ENCODE measurements around the gene TMEM38B. TPM values are rescaled to one million over a fixed set of nuclear protein-coding genes. Genes with fewer than 3 reads are reported as not detected.
"Not testable (repeated sequence)": the region's sequence is repeated elsewhere in the genome, so short reads cannot be mapped to it uniquely, and the experiment has no call there.

Gene TMEM38B
- total RNA-seq, 2 donors from 2014 or later = 0.66 to 21.3 TPM

DNA sequence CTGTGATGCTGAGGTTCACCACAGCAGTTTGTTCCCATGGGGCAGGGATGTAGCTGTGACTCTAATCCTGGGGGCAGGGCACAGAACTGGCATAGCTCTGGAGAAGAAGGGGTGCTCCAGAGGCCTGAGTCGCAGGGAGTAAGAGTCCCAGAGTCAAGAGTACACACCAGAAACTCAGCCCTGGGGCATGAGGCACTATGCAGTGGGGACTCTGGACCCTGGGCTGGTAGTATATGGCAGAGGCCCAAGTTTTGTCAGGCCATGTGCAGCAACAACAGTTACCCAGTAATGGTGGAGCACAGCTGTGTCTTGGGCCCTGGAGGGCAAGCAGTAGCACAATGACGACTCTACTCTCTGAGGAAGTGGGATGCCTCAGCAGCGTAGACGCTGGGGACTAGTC is 42.9 kb downstream of the TMEM38B start:
- Histone ChIP-seq H3K27ac (no peak overlapping the region), H3K27me3 (no peaks in the 10 kb centered on the region), H3K4me1 (no peaks in the 10 kb centered on the region), H3K9me3 (peaks cover 0 to 14% (median 0%) of the 10 kb centered on the region in 3 donors), H3K36me3 (replicated peaks in 1 of 2; ENCODE audit: insufficient read depth in 1 of 2, low read depth in 2 of 2) (no peaks in the 10 kb centered on the region), H3K4me3 (no peak overlapping the region)
- WGBS, 2 donors = 92 to 93% methylated on average over 4 of the region's 4 CpGs
- ATAC-seq (no peak), DNase-seq (no peak)
- TF ChIP-seq POLR2A (IDR thresholded peaks at IDR 0.05) = no peak
- no peak for TF ChIP-seq CTCF (IDR thresholded peaks at IDR 0.05)
- intact Hi-C loops (cut with DNase I) = loop anchor here (10.0 kb wide), 1 partner anchor 1792 kb away; no protein-coding TSS in a partner anchor

- DNase-seq (no peak), ATAC-seq (no peak)
- TF ChIP-seq POLR2A (IDR thresholded peaks at IDR 0.05) (no peak), CTCF (IDR thresholded peaks at IDR 0.05) (no peak)
- no peaks in the 10 kb centered on the region for H3K27me3 ChIP-seq
- H3K9me3 ChIP-seq = no peaks in the 10 kb centered on the region
- no peak overlapping the region for H3K27ac ChIP-seq
- intact Hi-C loops (cut with DNase I) = no loop called here
- H3K4me3 ChIP-seq = no peak overlapping the region
- no peaks in the 10 kb centered on the region for H3K4me1 ChIP-seq
- H3K36me3 ChIP-seq (replicated peaks in 1 of 2; ENCODE audit: insufficient read depth in 1 of 2, low read depth in 2 of 2) = no peaks in the 10 kb centered on the region
Measured at GRCh38 chr9:105742088-105742487, 47.7 kb downstream of the TMEM38B start.

DNA sequence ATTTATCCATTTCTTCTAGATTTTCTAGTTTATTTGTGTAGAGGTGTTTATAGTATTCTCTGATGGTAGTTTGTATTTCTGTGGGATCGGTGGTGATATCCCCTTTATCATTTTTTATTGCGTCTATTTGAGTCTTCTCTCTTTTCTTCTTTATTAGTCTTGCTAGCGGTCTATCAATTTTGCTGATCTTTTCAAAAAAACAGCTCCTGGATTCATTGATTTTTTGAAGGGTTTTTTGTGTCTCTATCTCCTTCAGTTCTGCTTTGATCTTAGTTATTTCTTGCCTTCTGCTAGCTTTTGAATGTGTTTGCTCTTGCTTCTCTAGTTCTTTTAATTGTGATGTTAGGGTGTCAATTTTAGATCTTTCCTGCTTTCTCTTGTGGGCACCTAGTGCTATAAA is 53.0 kb downstream of the TMEM38B start:
- ATAC-seq, H3K27ac ChIP-seq, DNase-seq: not testable (repeated sequence)

GRCh38 chr9:105751761-105752160 is 57.4 kb downstream of the TMEM38B start:
- no peaks in the 10 kb centered on the region for H3K27me3 ChIP-seq
- peaks cover 0 to 3% of the 10 kb centered on the region in 2 donors for H3K36me3 ChIP-seq (replicated peaks in 1 of 2; ENCODE audit: insufficient read depth in 1 of 2, low read depth in 2 of 2)
- WGBS, 2 donors = 96 to 97% methylated on average over 4 of the region's 4 CpGs
- intact Hi-C loops (cut with DNase I) = no loop called here
- H3K9me3 ChIP-seq = no peaks in the 10 kb centered on the region
- no peak for DNase-seq
- TF ChIP-seq POLR2A (IDR thresholded peaks at IDR 0.05) (no peak), CTCF (IDR thresholded peaks at IDR 0.05) (no peak)
- no peaks in the 10 kb centered on the region for H3K4me1 ChIP-seq
- no peak for ATAC-seq
- no peak overlapping the region for H3K4me3 ChIP-seq
- no peak overlapping the region for H3K27ac ChIP-seq

More for the DNA sequence above, 53.0 kb downstream of the TMEM38B start:
- H3K36me3 ChIP-seq (replicated peaks in 1 of 2; ENCODE audit: insufficient read depth in 1 of 2, low read depth in 2 of 2); H3K4me3 ChIP-seq; H3K27me3 ChIP-seq; intact Hi-C loops (cut with DNase I); H3K9me3 ChIP-seq; H3K4me1 ChIP-seq: not testable (repeated sequence)
- WGBS, 2 donors = 87 to 94% methylated on average over 3 of the region's 3 CpGs

- Histone ChIP-seq H3K9me3 (no peaks in the 10 kb centered on the region), H3K4me1 (no peaks in the 10 kb centered on the region), H3K27me3 (no peaks in the 10 kb centered on the region), H3K27ac (no peak overlapping the region), H3K36me3 (replicated peaks in 1 of 2; ENCODE audit: insufficient read depth in 1 of 2, low read depth in 2 of 2) (no peaks in the 10 kb centered on the region), H3K4me3 (no peak overlapping the region)
- DNase-seq (no peak), ATAC-seq (no peak)
- TF ChIP-seq POLR2A (IDR thresholded peaks at IDR 0.05) (no peak), CTCF (IDR thresholded peaks at IDR 0.05) (no peak)
- WGBS, 2 donors = 86 to 95% methylated on average over 11 to 12 of the region's 12 CpGs
- intact Hi-C loops (cut with DNase I) = no loop called here
Measured at GRCh38 chr9:105757496-105758251, 63.3 kb downstream of the TMEM38B start.

Measured in body of pancreas (tissue), 4 donors.